ENCODE results near the gene PKD1.

Gene PKD1

GRCh38 chr16:2135770-2136490 is at the start of gene PKD1:
PKD1 (minus strand) TSS chr16:2135898; CDS start chr16:2135689, 209 bp downstream.
- DNase-seq, result peak; percentile 98

- no peak for DNase-seq
These were observed 49.3 kb upstream of the PKD1 start for GRCh38 chr16:2184962-2185361.

GRCh38 chr16:2184346-2184745 is 48.6 kb upstream of the PKD1 start:
- no peak for DNase-seq

GRCh38 chr16:2183671-2184070 is 48.0 kb upstream of the PKD1 start:
- no peak for DNase-seq

GRCh38 chr16:2181952-2182351 is 46.3 kb upstream of the PKD1 start:
- DNase-seq, result no peak

- no peak for DNase-seq
These were observed 45.5 kb upstream of the PKD1 start for GRCh38 chr16:2180962-2181923.

GRCh38 chr16:2180461-2180860 is 44.8 kb upstream of the PKD1 start:
- no peak for DNase-seq

- no peak for DNase-seq
These were observed 43.9 kb upstream of the PKD1 start for GRCh38 chr16:2179576-2179975.

GRCh38 chr16:2179107-2179501 is 43.4 kb upstream of the PKD1 start:
- DNase-seq, result no peak

GRCh38 chr16:2178321-2179106 is 42.8 kb upstream of the PKD1 start:
- DNase-seq, result peak; percentile 26

GRCh38 chr16:2177561-2177960 is 41.9 kb upstream of the PKD1 start:
- no peak for DNase-seq

GRCh38 chr16:2177101-2177500 is 41.4 kb upstream of the PKD1 start:
- DNase-seq, result no peak

- DNase-seq, result no peak
These were observed 40.3 kb upstream of the PKD1 start for GRCh38 chr16:2176047-2176446.

GRCh38 chr16:2175454-2175853 is 39.8 kb upstream of the PKD1 start:
- DNase-seq, result no peak

GRCh38 chr16:2174396-2175131 is 38.9 kb upstream of the PKD1 start:
- DNase-seq, result no peak

- no peak for DNase-seq
These were observed 38.2 kb upstream of the PKD1 start for GRCh38 chr16:2173916-2174315.

- DNase-seq, result no peak
These were observed 37.7 kb upstream of the PKD1 start for GRCh38 chr16:2173366-2173765.

GRCh38 chr16:2172688-2173335 is 37.1 kb upstream of the PKD1 start:
- no peak for DNase-seq

GRCh38 chr16:2171601-2172178 is 36.0 kb upstream of the PKD1 start:
- no peak for DNase-seq

- DNase-seq, result no peak
These were observed 35.1 kb upstream of the PKD1 start for GRCh38 chr16:2170587-2171435.

- no peak for DNase-seq
These were observed 34.4 kb upstream of the PKD1 start for GRCh38 chr16:2170080-2170479.

All from activated CD4-positive, alpha-beta T cell treated with anti-CD3 and anti-CD28 coated beads, Interleukin-2, amount 50 U/mL, for 1 hour (primary cell).